SK-N-MC (cell line): ENCODE measurements around the gene CMSS1.
A peak's percentile ranks its signal among the peaks of the same experiment; 100 is the strongest.

Experiments
- DNase-seq: peaks from one replicate; pipeline ENCODE4 v3.0.0-alpha.2; 2011; ENCODE audit warnings: low read depth, low spot score
- H3K27ac ChIP-seq: fragments of 200-600 bp; sonication (generic); 2 replicates; pipeline ENCODE4 v1.5.1; 2016; ENCODE audit warnings: mixed run types
- H3K36me3 ChIP-seq: fragments of 200-600 bp; sonication (generic); 2 replicates; pipeline ENCODE4 v1.6.1; 2017; ENCODE audit warnings: antibody characterized with exemption, low read length, mixed read lengths; ENCODE audit not compliant: insufficient read depth
- H3K4me3 ChIP-seq: fragments of 200-600 bp; sonication (generic); 2 replicates; pipeline ENCODE4 v1.5.1; 2016
- H3K9ac ChIP-seq: fragments of 200-600 bp; sonication (generic); 2 replicates; pipeline ENCODE4 v1.8.0; 2017; ENCODE audit warnings: mixed run types, mixed read lengths; ENCODE audit not compliant: insufficient read length
- H3K9me3 ChIP-seq: fragments of 200-600 bp; sonication (generic); 2 replicates; pipeline ENCODE4 v1.6.1; 2017; ENCODE audit warnings: low read depth, mild to moderate bottlenecking, antibody characterized with exemption, low read length, moderate library complexity, mixed read lengths
- EZH2 ChIP-seq: fragments of 200-600 bp; sonication (generic); IDR thresholded peaks from one replicate; pipeline ENCODE4 v1.6.1; 2017; ENCODE audit warnings: antibody characterized with exemption
- FOXP2 ChIP-seq: optimal IDR thresholded peaks from 2 replicates; pipeline ENCODE3; 2011; ENCODE audit warnings: mild to moderate bottlenecking, moderate library complexity; ENCODE audit not compliant: insufficient read depth; ENCODE audit errors: extremely low read length, control extremely low read depth
- POLR2AphosphoS5 ChIP-seq: IDR thresholded peaks from 2 replicates; pipeline ENCODE4 v1.6.1; 2012; ENCODE audit warnings: mild to moderate bottlenecking, low read depth, low read length, borderline replicate concordance

The CMSS1 gene

DNA sequence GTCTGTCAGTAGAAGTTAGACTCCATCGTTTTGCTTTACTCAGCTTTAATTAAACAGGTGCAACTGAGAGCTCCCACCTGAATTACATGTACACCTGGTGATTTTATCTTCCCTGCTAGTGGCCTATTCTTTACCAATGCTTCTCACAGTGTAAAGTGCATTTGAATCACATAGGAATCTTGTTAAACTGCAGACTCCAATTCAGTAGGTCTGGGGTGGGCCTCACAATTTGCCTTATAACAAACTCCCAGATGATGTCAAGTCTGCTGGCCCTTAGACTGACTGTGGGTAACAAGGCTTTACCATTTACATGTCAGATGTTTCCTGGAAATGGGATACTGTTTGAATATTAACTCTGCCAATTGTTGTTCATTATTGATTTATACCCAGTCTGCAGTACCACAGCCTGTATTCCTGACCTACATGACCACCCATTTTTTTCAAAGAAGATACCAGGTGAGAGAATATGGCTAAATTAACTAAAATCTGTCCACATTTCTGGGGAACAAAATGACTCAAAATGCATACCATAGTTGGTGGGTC is 37.2 kb downstream of the CMSS1 start:
- H3K36me3 ChIP-seq, result no peaks in the 10 kb centered on the region
- H3K4me3 ChIP-seq, result no peak overlapping the region
- H3K27ac ChIP-seq, result no peak overlapping the region
- no peak overlapping the region for H3K9ac ChIP-seq
- DNase-seq, result no peak
- TF ChIP-seq POLR2AphosphoS5, result no peak
- no peak for TF ChIP-seq FOXP2
- no peak for TF ChIP-seq EZH2
- no peaks in the 10 kb centered on the region for H3K9me3 ChIP-seq

DNA sequence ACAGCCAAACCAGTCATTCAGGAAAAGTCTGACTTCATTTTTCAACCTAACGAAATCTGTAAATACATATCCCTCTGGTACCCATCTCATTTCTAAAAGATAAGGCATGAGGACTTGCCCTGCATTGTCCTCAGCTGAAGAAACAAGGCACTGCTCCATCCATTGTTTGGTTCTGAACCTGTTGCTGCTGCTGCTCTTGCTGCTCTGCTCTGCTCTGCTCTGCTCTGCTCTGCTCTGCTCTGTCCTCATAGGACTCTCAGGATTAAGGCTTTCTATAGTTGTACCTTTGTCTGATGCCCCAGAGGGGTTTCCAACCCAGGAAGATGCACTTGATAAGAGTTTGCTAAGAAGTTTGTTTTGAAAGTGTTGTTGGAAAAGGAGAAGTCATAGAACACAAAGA is 38.2 kb downstream of the CMSS1 start:
- no peak for DNase-seq
- TF ChIP-seq POLR2AphosphoS5 (no peak), FOXP2 (no peak), EZH2 (no peak)
- H3K27ac ChIP-seq, result no peak overlapping the region
- no peaks in the 10 kb centered on the region for H3K36me3 ChIP-seq
- H3K4me3 ChIP-seq, result no peak overlapping the region
- no peaks in the 10 kb centered on the region for H3K9me3 ChIP-seq
- no peak overlapping the region for H3K9ac ChIP-seq

DNA sequence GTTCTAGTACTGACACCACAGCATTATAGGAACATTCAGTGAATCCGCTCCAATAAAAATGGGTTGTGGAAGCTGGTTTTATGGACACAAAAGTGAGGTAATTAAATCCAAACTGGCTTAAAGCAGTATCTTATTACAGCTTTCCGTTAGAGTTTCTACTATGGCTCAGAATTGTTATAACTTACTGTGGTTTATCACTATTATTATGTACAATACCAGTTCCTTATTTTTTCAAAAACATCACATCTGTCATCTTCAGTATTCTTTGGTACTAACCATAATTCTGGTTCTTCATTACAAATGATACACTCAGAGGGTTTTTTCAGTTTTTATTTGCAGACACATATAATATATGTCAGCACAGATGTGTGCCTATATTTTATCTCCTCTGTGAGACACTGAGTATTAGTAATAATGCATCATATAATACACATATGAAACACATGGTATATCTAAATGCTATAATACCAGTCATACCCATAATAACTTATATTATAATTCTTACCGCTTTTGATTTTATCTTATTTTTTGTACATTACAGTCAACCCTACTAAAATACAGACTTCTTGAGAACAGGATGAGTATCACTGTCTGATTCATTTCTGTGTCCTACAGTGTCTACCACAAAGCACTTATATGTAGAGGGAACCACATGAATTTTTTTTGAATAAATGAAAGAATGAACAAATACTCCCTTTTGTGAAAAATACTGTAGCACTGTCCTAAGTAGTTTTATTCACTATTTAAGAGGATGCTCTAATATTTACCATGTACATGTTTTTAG is 39.0 kb downstream of the CMSS1 start:
- no peak for DNase-seq
- H3K9me3 ChIP-seq, result no peaks in the 10 kb centered on the region
- no peak overlapping the region for H3K9ac ChIP-seq
- no peak overlapping the region for H3K4me3 ChIP-seq
- H3K27ac ChIP-seq, result no peak overlapping the region
- no peaks in the 10 kb centered on the region for H3K36me3 ChIP-seq
- no peak for TF ChIP-seq EZH2
- no peak for TF ChIP-seq POLR2AphosphoS5
- no peak for TF ChIP-seq FOXP2

DNA sequence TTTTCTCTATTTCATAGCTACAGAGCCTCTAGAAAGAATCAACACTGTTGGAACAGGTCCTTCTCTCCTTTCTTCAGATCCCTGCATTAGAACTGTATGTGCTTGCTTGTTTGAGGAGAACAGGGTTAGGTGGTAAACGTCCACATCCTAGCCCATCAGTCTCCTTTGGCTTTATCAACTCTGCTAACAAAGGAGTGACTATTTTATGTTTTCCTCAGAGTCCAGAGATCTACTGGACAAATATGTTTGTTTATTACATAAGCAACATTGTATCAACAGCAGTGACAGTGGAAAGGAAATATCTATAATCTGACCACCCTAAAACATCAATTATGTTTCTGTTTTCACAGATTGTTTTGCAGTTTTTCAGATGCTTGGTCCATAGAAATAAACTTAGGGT is 39.6 kb downstream of the CMSS1 start:
- Histone ChIP-seq H3K9ac (no peak overlapping the region), H3K4me3 (no peak overlapping the region), H3K27ac (no peak overlapping the region), H3K9me3 (no peaks in the 10 kb centered on the region), H3K36me3 (no peaks in the 10 kb centered on the region)
- TF ChIP-seq EZH2, result no peak
- no peak for TF ChIP-seq FOXP2
- TF ChIP-seq POLR2AphosphoS5, result no peak
- no peak for DNase-seq

DNA sequence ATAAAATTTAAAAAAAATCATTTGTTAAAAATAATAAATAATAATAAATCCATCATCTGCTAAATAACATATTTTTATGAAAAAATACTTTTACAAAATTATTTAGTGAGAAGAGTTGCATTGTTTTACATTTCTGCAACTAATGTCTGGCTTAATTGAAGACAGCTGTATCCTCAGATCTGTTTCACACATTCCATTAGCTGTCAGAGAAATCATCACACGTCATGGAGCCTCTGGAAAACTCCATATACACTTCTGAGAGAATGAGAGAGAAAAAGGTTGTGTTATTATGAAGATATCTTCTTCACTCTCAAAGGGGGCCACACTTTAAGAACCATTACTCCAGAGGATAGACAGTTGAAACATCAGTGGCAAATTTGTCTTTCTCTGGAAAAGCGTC is 40.8 kb downstream of the CMSS1 start:
- TF ChIP-seq EZH2 (no peak), FOXP2 (no peak), POLR2AphosphoS5 (no peak)
- Histone ChIP-seq H3K36me3 (no peaks in the 10 kb centered on the region; the same call in 1 of the 2 replicates), H3K9me3 (no peaks in the 10 kb centered on the region), H3K4me3 (no peak overlapping the region), H3K27ac (peak overlapping the region; percentile 90), H3K9ac (no peak overlapping the region)
- no peak for DNase-seq

DNA sequence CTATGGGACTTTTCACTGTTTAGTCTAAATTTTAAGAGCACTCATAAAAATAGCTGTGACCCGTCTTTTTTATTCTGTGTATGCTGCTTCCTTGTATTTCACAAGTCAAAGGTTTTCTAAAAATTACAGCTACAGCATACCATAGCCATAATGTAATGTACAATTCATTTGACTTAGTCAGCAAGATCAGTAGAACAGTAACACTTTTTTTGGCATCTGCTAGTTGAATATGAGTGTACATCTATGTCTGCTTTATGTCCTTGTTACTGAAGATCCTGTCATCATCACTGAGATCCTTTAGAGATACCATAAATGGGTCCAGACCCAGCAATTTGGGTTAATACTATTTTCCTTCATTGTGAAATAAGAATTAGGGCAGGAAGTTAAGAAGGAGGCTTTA is 42.2 kb downstream of the CMSS1 start:
- Histone ChIP-seq H3K4me3 (peak overlapping the region; percentile 55), H3K9ac (no peak overlapping the region), H3K27ac (peak overlapping the region; percentile 90), H3K36me3 (no peaks in the 10 kb centered on the region; the same call in 1 of the 2 replicates), H3K9me3 (no peaks in the 10 kb centered on the region)
- DNase-seq, result peak; percentile 66
- peak; percentile 27; the same call in 1 of the 2 replicates for TF ChIP-seq POLR2AphosphoS5
- TF ChIP-seq EZH2, result no peak
- TF ChIP-seq FOXP2, result no peak

DNA sequence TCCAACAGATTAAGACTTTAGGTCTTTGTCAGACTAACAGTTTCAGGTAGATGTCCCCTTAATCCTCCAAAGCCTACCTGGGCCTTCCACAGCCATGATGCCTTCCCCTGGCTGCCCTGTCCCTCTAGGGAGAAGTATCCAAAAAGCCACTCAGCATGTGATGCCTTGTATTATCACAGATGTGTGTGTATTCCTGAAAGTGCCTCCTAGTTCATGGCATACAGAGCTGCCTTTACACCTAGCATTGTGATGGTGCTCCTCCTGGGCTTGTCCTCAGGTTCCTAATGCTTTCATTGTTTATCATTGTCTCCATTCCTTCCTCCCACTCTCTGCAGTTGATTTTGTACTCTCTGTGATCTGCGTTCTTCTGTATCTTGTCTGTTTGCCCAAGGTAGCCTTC is 43.6 kb downstream of the CMSS1 start:
- Histone ChIP-seq H3K9ac (no peak overlapping the region), H3K27ac (no peak overlapping the region), H3K4me3 (no peak overlapping the region), H3K36me3 (no peaks in the 10 kb centered on the region; the same call in 1 of the 2 replicates), H3K9me3 (no peaks in the 10 kb centered on the region)
- TF ChIP-seq FOXP2, result no peak
- TF ChIP-seq EZH2, result no peak
- no peak for TF ChIP-seq POLR2AphosphoS5
- no peak for DNase-seq

DNA sequence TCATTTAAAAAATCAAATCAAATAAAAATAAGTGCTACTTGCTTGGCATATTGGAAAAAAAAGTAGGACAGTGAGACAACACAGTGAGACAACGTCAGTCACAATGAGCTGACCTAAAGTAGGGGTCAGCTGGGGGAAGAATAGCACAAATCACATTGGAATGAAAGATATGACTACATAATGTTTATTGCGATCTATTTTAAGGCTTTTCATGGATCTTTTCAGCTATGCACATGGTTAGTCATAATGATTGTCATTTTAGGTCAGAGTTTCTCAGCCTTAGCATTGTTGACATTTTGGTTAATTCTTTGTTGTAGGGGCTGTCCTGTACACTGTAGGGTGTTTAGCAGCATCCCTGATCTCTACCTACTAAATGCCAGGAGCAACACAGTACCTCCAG is 44.5 kb downstream of the CMSS1 start:
- Histone ChIP-seq H3K9me3 (no peaks in the 10 kb centered on the region), H3K36me3 (no peaks in the 10 kb centered on the region; the same call in 1 of the 2 replicates), H3K4me3 (no peak overlapping the region), H3K9ac (no peak overlapping the region), H3K27ac (no peak overlapping the region)
- DNase-seq, result no peak
- TF ChIP-seq POLR2AphosphoS5 (no peak), EZH2 (no peak), FOXP2 (no peak)
